ENCODE results near the gene PYM1. TPM values are rescaled to one million over a fixed set of nuclear protein-coding genes. Genes with fewer than 3 reads are reported as not detected.
A peak's percentile ranks its signal among the peaks of the same experiment; 100 is the strongest.

The PYM1 gene
- total RNA-seq, 4 donors from 2014 or later = 28.6 to 48.2 (median 43.7) TPM

DNA sequence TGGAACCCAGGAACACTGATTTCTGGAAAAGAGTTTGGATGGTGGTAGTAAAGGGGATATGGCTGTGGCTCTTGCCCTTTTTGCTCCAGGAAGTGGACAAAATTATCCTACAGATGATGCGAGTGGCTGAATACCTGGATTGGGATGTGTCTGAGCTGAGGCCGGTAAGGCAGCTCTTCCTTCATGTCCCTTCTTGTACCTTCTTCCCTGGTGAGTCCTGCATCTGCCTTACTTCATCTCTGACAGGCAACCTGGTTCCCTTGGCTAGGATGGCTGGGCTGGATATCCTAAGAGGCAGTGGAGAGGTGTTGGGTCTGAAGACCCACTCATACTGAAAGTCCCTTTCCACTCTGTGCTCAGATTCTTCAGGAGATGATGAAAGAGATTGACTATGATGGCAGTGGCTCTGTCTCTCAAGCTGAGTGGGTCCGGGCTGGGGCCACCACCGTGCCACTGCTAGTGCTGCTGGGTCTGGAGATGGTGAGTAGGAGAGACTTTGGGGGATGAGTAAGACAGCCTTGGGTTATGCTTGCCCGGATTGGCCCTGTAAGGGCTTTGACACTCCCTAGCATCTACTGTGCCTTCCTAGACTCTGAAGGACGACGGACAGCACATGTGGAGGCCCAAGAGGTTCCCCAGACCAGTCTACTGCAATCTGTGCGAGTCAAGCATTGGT is 11.3 kb upstream of the PYM1 start:
- 92 to 97% methylated on average over 8 of the region's 8 CpGs for WGBS, 2 donors
- DNase-seq = no peak
- TF ChIP-seq POLR2A (IDR thresholded peaks at IDR 0.05) (no peak), CTCF (IDR thresholded peaks at IDR 0.05) (no peak)
- Histone ChIP-seq H3K36me3 (no peaks in the 10 kb centered on the region), H3K27me3 (no peaks in the 10 kb centered on the region), H3K4me1 (peaks cover 0 to 8% of the 10 kb centered on the region in 2 donors), H3K27ac (no peak overlapping the region), H3K9me3 (no peaks in the 10 kb centered on the region), H3K4me3 (replicated peaks in 1 of 3) (no peak overlapping the region)
- intact Hi-C loops (cut with DNase I) = loop anchor here (5.0 kb wide), 1 partner anchor 107 kb away; no protein-coding TSS in a partner anchor

GRCh38 chr12:55937981-55938380 is 10.3 kb upstream of the PYM1 start:
- WGBS, 2 donors = 95 to 97% methylated on average over 2 of the region's 2 CpGs
- Histone ChIP-seq H3K27ac (no peak overlapping the region), H3K9me3 (no peaks in the 10 kb centered on the region), H3K36me3 (no peaks in the 10 kb centered on the region), H3K4me3 (replicated peaks in 1 of 3) (no peak overlapping the region), H3K4me1 (peaks cover 0 to 16% of the 10 kb centered on the region in 2 donors), H3K27me3 (no peaks in the 10 kb centered on the region)
- TF ChIP-seq POLR2A (IDR thresholded peaks at IDR 0.05) = no peak
- TF ChIP-seq CTCF (IDR thresholded peaks at IDR 0.05) = no peak
- intact Hi-C loops (cut with DNase I) = loop anchor here (5.0 kb wide), 1 partner anchor 106 kb away; no protein-coding TSS in a partner anchor
- DNase-seq = no peak

GRCh38 chr12:55935738-55936151 is 8.1 kb upstream of the PYM1 start:
- no peaks in the 10 kb centered on the region for H3K27me3 ChIP-seq
- no peak for DNase-seq
- H3K27ac ChIP-seq = peak overlapping the region in 1 of 3 donors; percentile 57
- H3K4me3 ChIP-seq (replicated peaks in 1 of 3) = no peak overlapping the region
- H3K9me3 ChIP-seq = no peaks in the 10 kb centered on the region
- WGBS, 2 donors = 35 to 63% methylated on average over 24 to 26 of the region's 26 CpGs
- H3K36me3 ChIP-seq = no peaks in the 10 kb centered on the region
- no peak for TF ChIP-seq POLR2A (IDR thresholded peaks at IDR 0.05)
- TF ChIP-seq CTCF (IDR thresholded peaks at IDR 0.05) = no peak
- H3K4me1 ChIP-seq = peaks cover 17 to 29% of the 10 kb centered on the region in 2 donors
- intact Hi-C loops (cut with DNase I) = loop anchor here (5.0 kb wide), 1 partner anchor 103 kb away; no protein-coding TSS in a partner anchor

GRCh38 chr12:55934773-55935172 is 7.1 kb upstream of the PYM1 start:
- Histone ChIP-seq H3K4me3 (replicated peaks in 1 of 3) (no peak overlapping the region), H3K27ac (no peak overlapping the region), H3K4me1 (peaks cover 17 to 27% of the 10 kb centered on the region in 2 donors), H3K27me3 (no peaks in the 10 kb centered on the region), H3K36me3 (no peaks in the 10 kb centered on the region), H3K9me3 (no peaks in the 10 kb centered on the region)
- no peak for TF ChIP-seq POLR2A (IDR thresholded peaks at IDR 0.05)
- TF ChIP-seq CTCF (IDR thresholded peaks at IDR 0.05) = no peak
- no peak for DNase-seq
- intact Hi-C loops (cut with DNase I) = loop anchor here (5.0 kb wide), 1 partner anchor 102 kb away; no protein-coding TSS in a partner anchor
- WGBS, 2 donors = 100% methylated on average over 1 of the region's 1 CpG

Data from thyroid gland (tissue), 4 donors.